Mesothelial cell of epicardium (in vitro differentiated cells): ENCODE measurements around the gene PAF1. TPM values are rescaled to one million over a fixed set of nuclear protein-coding genes. Genes with fewer than 3 reads are reported as not detected.

Experiments used
- DNase-seq, 2 experiments: peaks; one replicate each; pipeline ENCODE4 v3.0.0; 2021; ENCODE audit warnings: low spot score in 2 of 2; ENCODE audit not compliant: unreplicated experiment in 2 of 2
- H3K27ac Mint-ChIP-seq: 2 replicates; pipeline ENCODE4 v1.8.0; 2021; ENCODE audit warnings: mixed read lengths
- H3K27me3 Mint-ChIP-seq: 2 replicates; pipeline ENCODE4 v1.8.0; 2021; ENCODE audit warnings: low read depth, mixed read lengths
- H3K36me3 Mint-ChIP-seq: 2 replicates; pipeline ENCODE4 v1.8.0; 2021; ENCODE audit warnings: mixed read lengths
- H3K4me1 Mint-ChIP-seq: 2 replicates; pipeline ENCODE4 v1.8.0; 2021; ENCODE audit warnings: mixed read lengths
- H3K4me3 Mint-ChIP-seq: 2 replicates; pipeline ENCODE4 v1.8.0; 2021; ENCODE audit warnings: mild to moderate bottlenecking, moderate library complexity, mixed read lengths
- H3K9me3 Mint-ChIP-seq: 2 replicates; pipeline ENCODE4 v1.8.0; 2021; ENCODE audit warnings: mixed read lengths
- CTCF ChIP-seq: fragments of 200-600 bp; sonication (generic); IDR thresholded peaks from one replicate; pipeline ENCODE4 v1.5.0; 2021; ENCODE audit warnings: antibody characterized with exemption; ENCODE audit not compliant: unreplicated experiment
- total RNA-seq: library from RNA; stranded (reverse); gene quantifications from 3 replicates; pipeline ENCODE4 v1.2.1, GENCODE V29; 2021

The PAF1 gene
- total RNA-seq, 1 donor from 2014 or later, result 41.4 TPM

- H3K9me3 Mint-ChIP-seq, result no peaks in the 10 kb centered on the region
- H3K4me3 Mint-ChIP-seq, result peak overlapping the region; percentile 80
- H3K36me3 Mint-ChIP-seq, result peaks cover 9% of the 10 kb centered on the region
- no peaks in the 10 kb centered on the region for H3K27me3 Mint-ChIP-seq
- peaks cover 21% of the 10 kb centered on the region for H3K4me1 Mint-ChIP-seq
- DNase-seq, result peak; percentile 70 to 85
- peak overlapping the region; percentile 100 for H3K27ac Mint-ChIP-seq
- no peak for TF ChIP-seq CTCF
Observed at GRCh38 chr19:39402346-39403300, 11.7 kb upstream of the PAF1 start.

- H3K4me1 Mint-ChIP-seq, result peaks cover 19% of the 10 kb centered on the region
- peak overlapping the region; percentile 80 for H3K4me3 Mint-ChIP-seq
- peaks cover 9% of the 10 kb centered on the region for H3K36me3 Mint-ChIP-seq
- no peaks in the 10 kb centered on the region for H3K27me3 Mint-ChIP-seq
- TF ChIP-seq CTCF, result no peak
- H3K9me3 Mint-ChIP-seq, result no peaks in the 10 kb centered on the region
- H3K27ac Mint-ChIP-seq, result peak overlapping the region; percentile 100
- DNase-seq, result no peak
Observed at GRCh38 chr19:39401549-39402345, 10.8 kb upstream of the PAF1 start.

- Mint-ChIP-seq H3K27me3 (no peaks in the 10 kb centered on the region), H3K27ac (peak overlapping the region; percentile 100), H3K4me3 (no peak overlapping the region)
Observed at GRCh38 chr19:39401070-39401548, 10.2 kb upstream of the PAF1 start.

GRCh38 chr19:39400061-39400460, 9.2 kb upstream of the PAF1 start:
- H3K4me1 Mint-ChIP-seq, result peaks cover 14% of the 10 kb centered on the region
- H3K36me3 Mint-ChIP-seq, result peaks cover 12% of the 10 kb centered on the region
- H3K27ac Mint-ChIP-seq, result no peak overlapping the region
- no peaks in the 10 kb centered on the region for H3K27me3 Mint-ChIP-seq
- H3K9me3 Mint-ChIP-seq, result no peaks in the 10 kb centered on the region
- no peak overlapping the region for H3K4me3 Mint-ChIP-seq
- no peak for DNase-seq
- no peak for TF ChIP-seq CTCF

More at GRCh38 chr19:39401070-39401548, 10.2 kb upstream of the PAF1 start:
- H3K9me3 Mint-ChIP-seq, result no peaks in the 10 kb centered on the region
- no peak for DNase-seq
- peaks cover 9% of the 10 kb centered on the region for H3K36me3 Mint-ChIP-seq
- TF ChIP-seq CTCF, result no peak
- H3K4me1 Mint-ChIP-seq, result peaks cover 17% of the 10 kb centered on the region

GRCh38 chr19:39399668-39400050, 8.8 kb upstream of the PAF1 start:
- DNase-seq, result no peak
- no peaks in the 10 kb centered on the region for H3K27me3 Mint-ChIP-seq
- H3K9me3 Mint-ChIP-seq, result no peaks in the 10 kb centered on the region
- peaks cover 13% of the 10 kb centered on the region for H3K36me3 Mint-ChIP-seq
- H3K4me3 Mint-ChIP-seq, result no peak overlapping the region
- H3K4me1 Mint-ChIP-seq, result peaks cover 14% of the 10 kb centered on the region
- TF ChIP-seq CTCF, result no peak
- H3K27ac Mint-ChIP-seq, result no peak overlapping the region
